B cell (primary cell): ENCODE data around the gene NONO. TPM values are rescaled to one million over a fixed set of nuclear protein-coding genes. Genes with fewer than 3 reads are reported as not detected.

Experiments
- ATAC-seq: fragments of 200-7000 bp; cut with Tn5 transposase; one replicate; pipeline ENCODE4 v1.10.0; 2021; ENCODE audit warnings: low read depth, mild to moderate bottlenecking, moderate number of reproducible peaks, moderate library complexity
- CTCF ChIA-PET: fragments of 350-600 bp; sonication (Branson Sonifier 250); formaldehyde crosslinking; loops from one replicate; lab custom pipeline; 2021; ENCODE audit warnings: antibody characterized with exemption, inconsistent platforms; lab: Charles Lee
- POLR2A ChIA-PET: fragments of 350-600 bp; sonication (Branson Sonifier 250); formaldehyde crosslinking; loops from one replicate; lab custom pipeline; 2021; ENCODE audit warnings: antibody characterized with exemption; lab: Charles Lee
- DNase-seq: peaks from one replicate; pipeline ENCODE4 v3.0.0; 2013
- H2AFZ ChIP-seq: 2 replicates; pipeline ENCODE4 v1.6.1; 2012; ENCODE audit warnings: mild to moderate bottlenecking, low read depth, low read length; ENCODE audit not compliant: insufficient read depth, poor library complexity, severe bottlenecking
- H3K27ac ChIP-seq, 2 donors: 1 replicate in 1 of 2; 2 replicates in 1 of 2; pipeline ENCODE4 v1.5.1; 2012 to 2013; ENCODE audit warnings: low read length in 2 of 2, mild to moderate bottlenecking in 2 of 2, moderate library complexity in 1 of 2
- H3K27me3 ChIP-seq, 4 experiments: fragments of 200-600 bp in 1 of 4; sonication (generic) in 1 of 4; replicated peaks in 1 of 4; 1 replicate in 2 of 4; 2 replicates in 2 of 4; pipeline versions ENCODE4 v1.6.1 to v1.7.0; 2013 to 2016; ENCODE audit warnings: low read length in 3 of 4, mild to moderate bottlenecking in 2 of 4, mixed read lengths in 1 of 4, moderate library complexity in 1 of 4; ENCODE audit not compliant: insufficient read depth in 4 of 4, control insufficient read depth in 3 of 4; ENCODE audit errors: control extremely low read depth in 1 of 4
- H3K36me3 ChIP-seq, 2 experiments: replicated peaks in 1 of 2; 1 replicate in 1 of 2; 2 replicates in 1 of 2; pipeline versions ENCODE4 v1.6.1 to v1.7.1; 2013; ENCODE audit warnings: low read length in 1 of 2; ENCODE audit not compliant: insufficient read depth in 2 of 2, control insufficient read depth in 1 of 2; ENCODE audit errors: control extremely low read depth in 1 of 2, extremely low read depth in 1 of 2
- H3K4me1 ChIP-seq, 2 donors: fragments of 200-600 bp in 1 of 2; sonication (generic) in 1 of 2; 1 replicate in 1 of 2; 2 replicates in 1 of 2; pipeline versions ENCODE4 v1.5.1 to v1.6.1; 2013 to 2017; ENCODE audit warnings: low read length in 2 of 2; ENCODE audit not compliant: control insufficient read depth in 2 of 2, insufficient read depth in 2 of 2
- H3K4me2 ChIP-seq: replicated peaks from 2 replicates; pipeline ENCODE3; 2012; ENCODE audit warnings: mild to moderate bottlenecking, low read depth, low read length; ENCODE audit not compliant: poor library complexity, severe bottlenecking
- H3K4me3 ChIP-seq, 5 experiments: fragments of 200-600 bp in 1 of 5; sonication (generic) in 1 of 5; 1 replicate in 3 of 5; 2 replicates in 2 of 5; pipeline versions ENCODE4 v1.5.1 to v1.7.0; 2011 to 2016; ENCODE audit warnings: low read length in 4 of 5, mild to moderate bottlenecking in 4 of 5, low read depth in 2 of 5, control low read depth in 1 of 5, moderate library complexity in 1 of 5; ENCODE audit not compliant: insufficient read depth in 1 of 5; ENCODE audit errors: control extremely low read depth in 1 of 5, extremely low read depth in 1 of 5
- H3K79me2 ChIP-seq: fragments of 200-600 bp; sonication (generic); one replicate; pipeline ENCODE4 v1.6.0; 2016; ENCODE audit warnings: low read length; ENCODE audit not compliant: control insufficient read depth, insufficient read depth
- H3K9ac ChIP-seq: fragments of 200-600 bp; sonication (generic); 2 replicates; pipeline ENCODE4 v1.6.1; 2017; ENCODE audit warnings: mild to moderate bottlenecking, low read length, moderate library complexity
- H3K9me3 ChIP-seq, 3 donors: one replicate each; pipeline versions ENCODE4 v1.6.1 to v1.7.1; 2013; ENCODE audit warnings: low read length in 2 of 3; ENCODE audit not compliant: control insufficient read depth in 2 of 3, insufficient read depth in 1 of 3; ENCODE audit errors: control extremely low read depth in 1 of 3
- H4K20me1 ChIP-seq: 2 replicates; pipeline ENCODE4 v1.6.0; 2012; ENCODE audit warnings: mild to moderate bottlenecking, low read length; ENCODE audit not compliant: insufficient read depth, control insufficient read depth, poor library complexity, severe bottlenecking
- H3K27ac Mint-ChIP-seq: one replicate; pipeline ENCODE4 v1.8.0; 2021; ENCODE audit warnings: mixed read lengths
- H3K27me3 Mint-ChIP-seq: one replicate; pipeline ENCODE4 v1.8.0; 2021; ENCODE audit warnings: mixed read lengths
- H3K4me1 Mint-ChIP-seq: one replicate; pipeline ENCODE4 v1.8.0; 2021; ENCODE audit warnings: mixed read lengths
- H3K4me3 Mint-ChIP-seq: one replicate; pipeline ENCODE4 v1.8.0; 2021; ENCODE audit warnings: mixed read lengths
- H3K9me3 Mint-ChIP-seq: one replicate; pipeline ENCODE4 v1.8.0; 2022; ENCODE audit warnings: mixed read lengths; ENCODE audit not compliant: insufficient read depth
- EZH2 ChIP-seq: IDR thresholded peaks from 2 replicates; pipeline ENCODE4 v1.6.1; 2012; ENCODE audit warnings: borderline replicate concordance, low read depth, mild to moderate bottlenecking, moderate library complexity, low read length; ENCODE audit not compliant: insufficient read depth, poor library complexity, severe bottlenecking
- WGBS: methylation state at CpG from one replicate; pipeline ENCODE4 v1.1.5; 2013; ENCODE audit warnings: missing lambda C conversion rate; ENCODE audit not compliant: insufficient coverage; 5-methylcytosine and 5-hydroxymethylcytosine counted together
- intact Hi-C: fragments of 100-400 bp; cut with micrococcal nuclease; formaldehyde crosslinking; loops from one replicate; pipeline ENCODE4 v1.10.0; 2022
- polyA plus RNA-seq: library from polyadenylated mRNA; depleted of rRNA; stranded (reverse); fragments of >200 nt; gene quantifications from 2 replicates; pipeline ENCODE4 v1.2.3, GENCODE V29; 2012
- total RNA-seq, 2 donors: library from RNA; stranded (reverse); fragments of 120-200 nt in 1 of 2; gene quantifications; 1 replicate in 1 of 2; 2 replicates in 1 of 2; pipeline versions ENCODE4 v1.2.3 to v1.2.4, GENCODE V29; 2013 to 2022
- TF ChIP-seq, protein P1 (sequence below): fragments of 200-600 bp; IDR thresholded peaks from one replicate; pipeline ENCODE4 v1.8.0; 2022; ENCODE audit warnings: antibody characterized with exemption, mild to moderate bottlenecking

NONO gene
- total and polyA plus RNA-seq, 2 donors (not counting 1 experiment from before 2014, with no cell fraction given), result 112 to 286 TPM

DNA sequence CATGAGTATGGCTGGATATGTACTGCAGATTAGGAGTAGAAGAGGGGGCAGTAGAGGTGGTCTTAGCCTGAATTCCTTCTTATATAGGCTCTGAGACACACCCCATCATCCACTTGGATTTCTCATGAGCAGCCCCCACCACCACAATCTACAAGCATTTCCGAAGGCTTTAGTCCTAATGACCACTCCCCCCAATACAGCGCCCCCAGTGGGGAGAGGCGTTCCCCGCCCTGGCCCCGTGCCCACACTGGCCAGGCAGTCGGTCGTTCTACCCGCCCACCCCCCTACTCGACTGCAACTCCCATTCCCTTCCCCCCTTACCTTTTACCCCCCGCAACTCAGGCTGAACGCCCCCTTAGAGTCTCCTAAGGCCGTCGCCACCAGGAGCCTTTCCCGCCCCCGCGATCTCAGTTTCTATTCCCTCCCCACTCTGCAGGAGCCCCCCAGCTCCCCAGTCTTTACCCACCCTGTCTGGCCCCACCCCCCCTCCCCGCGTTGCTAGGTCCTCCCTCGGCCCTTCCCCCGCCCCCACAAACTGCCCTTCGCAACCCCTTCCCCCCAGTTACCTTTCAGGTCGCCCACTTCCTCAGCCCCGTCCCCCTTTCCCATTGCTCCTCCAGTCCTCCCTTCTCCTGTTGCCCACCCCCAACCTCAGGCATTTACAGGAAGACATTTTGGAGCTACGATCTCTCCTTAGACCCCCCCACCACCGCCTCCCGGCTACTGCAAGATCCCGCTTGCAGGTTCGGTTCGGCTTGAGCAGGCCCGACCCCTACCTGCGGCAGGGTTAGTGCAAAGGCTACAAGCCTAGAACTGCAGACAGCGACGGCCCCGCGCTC lies 30.0 kb upstream of the NONO start:
- Mint-ChIP-seq H3K9me3 (no peaks in the 10 kb centered on the region), H3K4me3 (peak overlapping the region; percentile 88), H3K27ac (peak overlapping the region; percentile 89), H3K27me3 (no peaks in the 10 kb centered on the region), H3K4me1 (peaks cover 23% of the 10 kb centered on the region)
- Histone ChIP-seq H3K4me3 (peak overlapping the region; percentile 54 to 84 (median 80)), H3K9ac (peak overlapping the region; percentile 76), H3K4me1 (peaks cover 15 to 22% of the 10 kb centered on the region in 2 donors), H3K27me3 (no peaks in the 10 kb centered on the region), H3K36me3 (peaks cover 0 to 4% of the 10 kb centered on the region in 2 experiments), H3K4me2 (peak overlapping the region; percentile 84), H3K9me3 (no peaks in the 10 kb centered on the region), H3K27ac (peak overlapping the region in 1 of 2 donors; percentile 84), H4K20me1 (no peaks in the 10 kb centered on the region), H3K79me2 (peaks cover 8% of the 10 kb centered on the region), H2AFZ (peak overlapping the region; percentile 82)
- ATAC-seq (no peak), DNase-seq (peak; percentile 32)
- TF ChIP-seq, protein P1, sequence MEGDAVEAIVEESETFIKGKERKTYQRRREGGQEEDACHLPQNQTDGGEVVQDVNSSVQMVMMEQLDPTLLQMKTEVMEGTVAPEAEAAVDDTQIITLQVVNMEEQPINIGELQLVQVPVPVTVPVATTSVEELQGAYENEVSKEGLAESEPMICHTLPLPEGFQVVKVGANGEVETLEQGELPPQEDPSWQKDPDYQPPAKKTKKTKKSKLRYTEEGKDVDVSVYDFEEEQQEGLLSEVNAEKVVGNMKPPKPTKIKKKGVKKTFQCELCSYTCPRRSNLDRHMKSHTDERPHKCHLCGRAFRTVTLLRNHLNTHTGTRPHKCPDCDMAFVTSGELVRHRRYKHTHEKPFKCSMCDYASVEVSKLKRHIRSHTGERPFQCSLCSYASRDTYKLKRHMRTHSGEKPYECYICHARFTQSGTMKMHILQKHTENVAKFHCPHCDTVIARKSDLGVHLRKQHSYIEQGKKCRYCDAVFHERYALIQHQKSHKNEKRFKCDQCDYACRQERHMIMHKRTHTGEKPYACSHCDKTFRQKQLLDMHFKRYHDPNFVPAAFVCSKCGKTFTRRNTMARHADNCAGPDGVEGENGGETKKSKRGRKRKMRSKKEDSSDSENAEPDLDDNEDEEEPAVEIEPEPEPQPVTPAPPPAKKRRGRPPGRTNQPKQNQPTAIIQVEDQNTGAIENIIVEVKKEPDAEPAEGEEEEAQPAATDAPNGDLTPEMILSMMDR, result peak; percentile 32
- no peak for TF ChIP-seq EZH2
- intact Hi-C loops, result loop anchor here (1.0 to 10.0 kb wide), 7 partner anchors 30 to 281 kb away; partner anchors contain the start of genes FOXO4, IL2RG, NONO and OGT
- POLR2A ChIA-PET, result interaction anchor here (0.6 to 3.1 kb wide), 7 partner anchors 30 to 113 kb away, joined by 3 to 43 read pairs (median 7); partner anchors contain the start of genes NLGN3, NONO and TAF1
- 0% methylated on average over 3 of the region's 35 CpGs for WGBS
- CTCF ChIA-PET, result interaction anchor here (1.0 to 2.5 kb wide), 3 partner anchors 30 to 74 kb away, joined by 3 to 14 read pairs (median 4); partner anchors contain the start of gene NONO
